K562 (cell line): ENCODE results near the gene COP1. TPM values are rescaled to one million over a fixed set of nuclear protein-coding genes. Genes with fewer than 3 reads are reported as not detected.
"Not testable (repeated sequence)": the region's sequence is repeated elsewhere in the genome, so short reads cannot be mapped to it uniquely, and the experiment has no call there.

Source experiments
- ATAC-seq: fragments of 200-7000 bp; cut with Tn5 transposase; 3 replicates; pipeline ENCODE4 v1.9.1; 2020; ENCODE audit warnings: moderate library complexity
- BruUV-seq: library from RNA; stranded (reverse); fragments of 400-500 nt; replicated peaks from 2 replicates; lab custom pipeline; 2021; lab: Mats Ljungman, UMichigan
- CTCF ChIA-PET: fragments of 300-600 bp; formaldehyde crosslinking; extraction: SDS; loops from one replicate; lab custom pipeline; 2021; ENCODE audit warnings: low intra/inter-chr PET ratio; lab: Yijun Ruan, JAX
- POLR2A ChIA-PET: fragments of 300-600, 350-650 bp; sonication (Branson Sonifier 250); formaldehyde crosslinking; extraction: SDS; loops from one replicate; lab custom pipeline; 2021; ENCODE audit warnings: antibody characterized with exemption, inconsistent platforms; lab: Yijun Ruan, JAX
- DNase-seq, 4 experiments: peaks; one replicate each; pipeline versions ENCODE4 v3.0.0 to v3.0.0-alpha.2; 2011 to 2018; ENCODE audit warnings: low spot score in 3 of 4, mixed read lengths in 3 of 4; ENCODE audit errors: extremely low read depth in 1 of 4
- FAIRE-seq: peaks from 2 replicates; lab custom pipeline; 2011; peaks lifted over from hg19 to GRCh38; lab: Jason Lieb, UNC
- H2AFZ ChIP-seq: 2 replicates; pipeline ENCODE4 v1.6.0; 2011; ENCODE audit warnings: low read depth, low read length, control low read depth, inconsistent platforms
- H3K27ac ChIP-seq: fragments of 200-600 bp; 3 replicates; pipeline ENCODE4 v1.8.0; 2011; ENCODE audit warnings: low read depth, mild to moderate bottlenecking, control low read depth, inconsistent platforms, low read length, moderate library complexity, mixed read lengths; ENCODE audit errors: extremely low read depth
- H3K27me3 ChIP-seq, 2 experiments: fragments of 300-600 bp in 1 of 2; 2 replicates in 1 of 2; 3 replicates in 1 of 2; pipeline versions ENCODE4 v1.6.0 to v1.8.0; 2011; ENCODE audit warnings: inconsistent platforms in 2 of 2, low read length in 2 of 2, mild to moderate bottlenecking in 1 of 2, mixed read lengths in 1 of 2, moderate library complexity in 1 of 2; ENCODE audit not compliant: control insufficient read depth in 2 of 2, insufficient read depth in 2 of 2
- H3K36me3 ChIP-seq: fragments of 300-600 bp; 3 replicates; pipeline ENCODE4 v1.8.0; 2011; ENCODE audit warnings: mild to moderate bottlenecking, low read length, inconsistent platforms; ENCODE audit not compliant: control insufficient read depth, insufficient read depth
- H3K4me1 ChIP-seq, 2 experiments: fragments of 200-600 bp in 1 of 2; replicated peaks in 1 of 2; 2 replicates in 1 of 2; 3 replicates in 1 of 2; pipeline versions ENCODE4 v1.5.1 to v1.8.0; 2011; ENCODE audit warnings: inconsistent platforms in 2 of 2, low read length in 2 of 2, mild to moderate bottlenecking in 1 of 2, mixed read lengths in 1 of 2, moderate library complexity in 1 of 2; ENCODE audit not compliant: control insufficient read depth in 2 of 2, insufficient read depth in 2 of 2
- H3K4me2 ChIP-seq: 2 replicates; pipeline ENCODE4 v1.6.1; 2011; ENCODE audit warnings: low read length, control low read depth, inconsistent platforms, mixed read lengths; ENCODE audit not compliant: insufficient read depth
- H3K4me3 ChIP-seq: fragments of 200-600 bp; sonication (generic), shearing (Covaris generic); 2 replicates; pipeline ENCODE4 v1.5.1; 2016; ENCODE audit warnings: control low read depth, inconsistent platforms
- H3K79me2 ChIP-seq: fragments of 200-600 bp; 3 replicates; pipeline ENCODE4 v1.8.0; 2011; ENCODE audit warnings: low read length, inconsistent platforms; ENCODE audit not compliant: control insufficient read depth, insufficient read depth
- H3K9ac ChIP-seq, 2 experiments: 2 replicates each; pipeline versions ENCODE4 v1.6.0 to v1.6.1; 2011; ENCODE audit warnings: low read depth in 2 of 2, low read length in 2 of 2, control low read depth in 1 of 2, inconsistent platforms in 1 of 2, mild to moderate bottlenecking in 1 of 2, mixed read lengths in 1 of 2; ENCODE audit not compliant: insufficient read depth in 1 of 2
- H3K9me1 ChIP-seq: one replicate; pipeline ENCODE4 v1.6.0; 2011; ENCODE audit warnings: inconsistent platforms, mild to moderate bottlenecking, low read length, moderate library complexity; ENCODE audit not compliant: control insufficient read depth, insufficient read depth
- H3K9me3 ChIP-seq: replicated peaks from 2 replicates; pipeline ENCODE4 v1.5.1; 2011; ENCODE audit warnings: low read depth, low read length, inconsistent platforms; ENCODE audit not compliant: control insufficient read depth, insufficient read depth
- H4K20me1 ChIP-seq: replicated peaks from 2 replicates; pipeline ENCODE4 v1.6.1; 2011; ENCODE audit warnings: low read length, inconsistent platforms, mixed read lengths; ENCODE audit not compliant: control insufficient read depth, insufficient read depth
- BCOR ChIP-seq: fragments of 450-650 bp; IDR thresholded peaks from 2 replicates; pipeline ENCODE4 v1.6.1; 2016
- DACH1 ChIP-seq: fragments of 450-650 bp; IDR thresholded peaks from 2 replicates; pipeline ENCODE4 v1.6.1; 2018; ENCODE audit not compliant: partially characterized antibody
- HDAC1 ChIP-seq, 2 experiments: fragments of 450-650 bp; IDR thresholded peaks; 2 replicates each; pipeline ENCODE4 v1.6.1; 2016 to 2017; ENCODE audit warnings: inconsistent platforms in 1 of 2, mild to moderate bottlenecking in 1 of 2, moderate library complexity in 1 of 2
- KDM1A ChIP-seq, 2 experiments: fragments of 450-650 bp; IDR thresholded peaks; 2 replicates each; pipeline ENCODE4 v1.6.1; 2016; ENCODE audit warnings: mild to moderate bottlenecking in 2 of 2
- NCOR1 ChIP-seq: fragments of 450-650 bp; IDR thresholded peaks from 2 replicates; pipeline ENCODE4 v1.6.1; 2016; ENCODE audit warnings: mild to moderate bottlenecking, moderate library complexity
- NONO ChIP-seq, 2 experiments: fragments of 200-400 bp in 1 of 2; fragments of 450-650 bp in 1 of 2; formaldehyde crosslinking in 1 of 2; IDR thresholded peaks; 2 replicates each; pipeline ENCODE4 v1.6.1; 2017; ENCODE audit warnings: low read depth in 2 of 2, mild to moderate bottlenecking in 2 of 2, moderate library complexity in 2 of 2, low read length in 1 of 2
- PML ChIP-seq: IDR thresholded peaks from 2 replicates; pipeline ENCODE4 v1.6.1; 2012; ENCODE audit warnings: low read length, inconsistent platforms
- PRPF4 ChIP-seq: fragments of 200-400 bp; formaldehyde crosslinking; IDR thresholded peaks from one replicate; pipeline ENCODE4 v1.6.1; 2017; ENCODE audit warnings: low read length, low read depth, mild to moderate bottlenecking; ENCODE audit not compliant: insufficient read depth, poor library complexity, severe bottlenecking
- ZNF146 ChIP-seq: IDR thresholded peaks from one replicate; pipeline ENCODE4 v1.6.1; 2018; ENCODE audit warnings: missing compliant biosample characterization; ENCODE audit not compliant: unreplicated experiment
- WGBS: fragments of 100-300 bp; shearing (Covaris generic); methylation state at CpG from one replicate; pipeline ENCODE4 v1.1.6; 2016; ENCODE audit warnings: low coverage, mixed read lengths; ENCODE audit not compliant: insufficient coverage; ENCODE audit errors: missing lambda C conversion rate; 5-methylcytosine and 5-hydroxymethylcytosine counted together
- in situ Hi-C: fragments of 300-500 bp; cut with MboI; formaldehyde crosslinking; loops from 4 replicates; pipeline ENCODE4 v1.15.0; 2018; ENCODE audit warnings: inconsistent platforms, mixed read lengths
- intact Hi-C: fragments of 100-400 bp; cut with micrococcal nuclease; formaldehyde crosslinking; loops from 2 replicates; pipeline ENCODE4 v1.14.2; 2022
- polyA plus RNA-seq, 8 experiments: library from polyadenylated mRNA; depleted of rRNA in 4 of 8; stranded (reverse) in 5 of 8; unstranded in 3 of 8; fragments of >200 nt; fragmentation: Nextera tagmentation in 2 of 8; fragmentation: Illumina TruSeq in 1 of 8; extraction: Ambion mirVana in 2 of 8; extraction: Trizol in 1 of 8; gene quantifications; 2 replicates each; pipeline versions ENCODE4 v1.2.1 to v1.2.3, GENCODE V29; 2011 to 2014; ENCODE audit warnings: inconsistent platforms in 1 of 8, missing spikeins in 1 of 8
- total RNA-seq, 7 experiments: library from RNA; depleted of rRNA in 6 of 7; stranded (reverse); fragments of >200 nt in 6 of 7; fragmentation: Illumina TruSeq in 2 of 7; extraction: Trizol in 2 of 7; gene quantifications; 2 replicates each; pipeline versions ENCODE4 v1.2.1 to v1.2.3, GENCODE V29; 2011 to 2021; ENCODE audit warnings: low replicate concordance in 1 of 7
- TF ChIP-seq, protein P1 (sequence below): fragments of 250-450 bp; sonication (Bioruptor Pico); IDR thresholded peaks from 2 replicates; pipeline ENCODE4 v1.5.0; 2022; ENCODE audit warnings: mild to moderate bottlenecking
- TF ChIP-seq, protein P2 (sequence below): fragments of 250-450 bp; sonication (Bioruptor Pico); IDR thresholded peaks from 2 replicates; pipeline ENCODE4 v1.4.0; 2020; ENCODE audit warnings: borderline replicate concordance

Gene COP1
- total and polyA plus RNA-seq, 9 of the 15 experiments (the other 6 are each of a cell fraction or from before 2014, with no cell fraction given), result 25.8 to 77.7 (median 58.6) TPM

DNA sequence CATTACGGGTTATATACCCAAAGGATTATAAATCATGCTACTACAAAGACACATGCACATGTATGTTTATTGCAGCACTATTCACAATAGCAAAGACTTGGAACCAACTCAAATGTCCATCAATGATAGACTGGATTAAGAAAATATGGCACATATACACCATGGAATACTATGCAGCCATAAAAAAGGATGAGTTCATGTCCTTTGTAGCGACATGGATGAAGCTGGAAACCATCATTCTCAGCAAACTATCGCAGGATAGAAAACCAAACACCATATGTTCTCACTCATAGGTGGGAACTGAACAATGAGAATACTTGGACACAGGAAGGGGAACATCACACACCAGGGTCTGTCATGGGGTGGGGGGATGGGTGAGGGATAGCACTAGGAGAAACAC is 119.3 kb downstream of the COP1 start:
- H3K36me3 ChIP-seq, H3K9me1 ChIP-seq, in situ Hi-C loops, DNase-seq, POLR2A ChIA-PET, FAIRE-seq, H4K20me1 ChIP-seq, ATAC-seq, H3K4me1 ChIP-seq, H2AFZ ChIP-seq, H3K27me3 ChIP-seq, H3K4me2 ChIP-seq, BruUV-seq, CTCF ChIA-PET, H3K79me2 ChIP-seq, H3K27ac ChIP-seq, H3K9me3 ChIP-seq, intact Hi-C loops, H3K4me3 ChIP-seq, H3K9ac ChIP-seq: not testable (repeated sequence)
- TF ChIP-seq BCOR (peak; percentile 70; the same call in 1 of the 2 replicates), ZNF146 (CRISPR knock-in tag) (peak; percentile 78), KDM1A (IDR thresholded peaks at IDR 0.05) (peak in 1 of 2 experiments; percentile 55; a peak in 1 of 4 replicates)
- WGBS, result 88% methylated on average over 3 of the region's 3 CpGs

DNA sequence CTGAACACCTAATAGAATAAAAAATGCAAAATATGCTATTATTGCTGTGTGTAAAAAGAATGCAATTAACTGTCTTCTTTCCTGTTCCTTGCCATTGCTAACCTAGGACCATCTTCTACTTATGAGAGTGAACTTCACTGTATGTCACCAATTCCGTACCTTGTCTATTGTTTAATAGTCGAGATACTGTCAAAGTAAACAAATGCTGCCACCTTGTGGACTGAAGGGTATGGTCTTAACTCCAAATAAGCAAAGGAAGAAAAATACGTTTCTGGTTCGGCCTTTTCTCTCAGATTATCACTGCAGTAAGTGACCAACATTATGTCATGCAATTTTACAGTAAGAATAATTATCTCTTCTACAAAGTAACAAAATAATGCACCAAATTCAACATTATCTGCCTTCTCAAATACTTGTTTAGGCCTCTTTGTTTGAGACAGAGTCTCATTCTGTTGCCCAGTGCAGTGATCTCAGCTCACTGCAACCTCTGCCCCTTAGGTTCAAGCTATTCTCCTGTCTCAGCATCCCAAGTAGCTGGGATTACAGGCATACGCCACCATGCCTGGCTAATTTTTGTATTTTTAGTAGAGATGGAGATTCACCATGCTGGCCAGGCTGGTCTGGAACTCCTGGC is 133.4 kb downstream of the COP1 start:
- 24% methylated on average over 5 of the region's 5 CpGs for WGBS
- POLR2A ChIA-PET, result no interaction called here
- FAIRE-seq, result peak; percentile 80
- TF ChIP-seq NONO (IDR thresholded peaks at IDR 0.05; ENCODE audit: low read depth in 2 of 2, low read length in 1 of 2) (0 out of 4 replicates have a peak, but pooled peaks of 1 of the 2 experiments have one; percentile 31), PML (no peak), HDAC1 (IDR thresholded peaks at IDR 0.05) (0 out of 4 replicates have a peak, but pooled peaks of 1 of the 2 experiments have one; percentile 33), PRPF4 (no peak), DACH1 (no peak), NCOR1 (peak; percentile 9; the same call in 1 of the 2 replicates)
- TF ChIP-seq, protein P1, sequence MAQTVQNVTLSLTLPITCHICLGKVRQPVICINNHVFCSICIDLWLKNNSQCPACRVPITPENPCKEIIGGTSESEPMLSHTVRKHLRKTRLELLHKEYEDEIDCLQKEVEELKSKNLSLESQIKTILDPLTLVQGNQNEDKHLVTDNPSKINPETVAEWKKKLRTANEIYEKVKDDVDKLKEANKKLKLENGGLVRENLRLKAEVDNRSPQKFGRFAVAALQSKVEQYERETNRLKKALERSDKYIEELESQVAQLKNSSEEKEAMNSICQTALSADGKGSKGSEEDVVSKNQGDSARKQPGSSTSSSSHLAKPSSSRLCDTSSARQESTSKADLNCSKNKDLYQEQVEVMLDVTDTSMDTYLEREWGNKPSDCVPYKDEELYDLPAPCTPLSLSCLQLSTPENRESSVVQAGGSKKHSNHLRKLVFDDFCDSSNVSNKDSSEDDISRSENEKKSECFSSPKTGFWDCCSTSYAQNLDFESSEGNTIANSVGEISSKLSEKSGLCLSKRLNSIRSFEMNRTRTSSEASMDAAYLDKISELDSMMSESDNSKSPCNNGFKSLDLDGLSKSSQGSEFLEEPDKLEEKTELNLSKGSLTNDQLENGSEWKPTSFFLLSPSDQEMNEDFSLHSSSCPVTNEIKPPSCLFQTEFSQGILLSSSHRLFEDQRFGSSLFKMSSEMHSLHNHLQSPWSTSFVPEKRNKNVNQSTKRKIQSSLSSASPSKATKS (CRISPR knock-in tag), result no peak
- TF ChIP-seq, protein P2, sequence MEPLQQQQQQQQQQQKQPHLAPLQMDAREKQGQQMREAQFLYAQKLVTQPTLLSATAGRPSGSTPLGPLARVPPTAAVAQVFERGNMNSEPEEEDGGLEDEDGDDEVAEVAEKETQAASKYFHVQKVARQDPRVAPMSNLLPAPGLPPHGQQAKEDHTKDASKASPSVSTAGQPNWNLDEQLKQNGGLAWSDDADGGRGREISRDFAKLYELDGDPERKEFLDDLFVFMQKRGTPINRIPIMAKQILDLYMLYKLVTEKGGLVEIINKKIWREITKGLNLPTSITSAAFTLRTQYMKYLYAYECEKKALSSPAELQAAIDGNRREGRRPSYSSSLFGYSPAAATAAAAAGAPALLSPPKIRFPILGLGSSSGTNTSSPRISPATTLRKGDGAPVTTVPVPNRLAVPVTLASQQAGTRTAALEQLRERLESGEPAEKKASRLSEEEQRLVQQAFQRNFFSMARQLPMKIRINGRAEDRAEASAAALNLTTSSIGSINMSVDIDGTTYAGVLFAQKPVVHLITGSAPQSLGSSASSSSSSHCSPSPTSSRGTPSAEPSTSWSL (CRISPR knock-in tag), result no peak

More for the DNA sequence above, 133.4 kb downstream of the COP1 start:
- H3K36me3 ChIP-seq, result peaks cover 9% of the 10 kb centered on the region; the same call in 2 of the 3 replicates
- no peak overlapping the region for H3K4me3 ChIP-seq
- H3K27ac ChIP-seq, result no peak overlapping the region
- no peak overlapping the region for H3K4me2 ChIP-seq
- no peaks in the 10 kb centered on the region for H3K4me1 ChIP-seq
- H3K9me1 ChIP-seq, result no peaks in the 10 kb centered on the region
- no peaks in the 10 kb centered on the region for H3K27me3 ChIP-seq
- in situ Hi-C loops (loop anchor here (10.0 kb wide), 1 partner anchor 709 kb away; no protein-coding TSS in a partner anchor), intact Hi-C loops (loop anchor here (2.0 to 10.0 kb wide), 4 partner anchors 185 to 697 kb away; no protein-coding TSS in a partner anchor)
- no TSS peak for BruUV-seq
- no peaks in the 10 kb centered on the region for H3K9me3 ChIP-seq
- ATAC-seq (peak; percentile 98), DNase-seq (peak; percentile 52 to 79 (median 55))
- H3K79me2 ChIP-seq, result no peaks in the 10 kb centered on the region
- CTCF ChIA-PET, result interaction anchor here (0.9 to 1.4 kb wide), 3 partner anchors 700 to 922 kb away, joined by 3 to 12 read pairs (median 3); no protein-coding TSS in a partner anchor
- no peaks in the 10 kb centered on the region for H4K20me1 ChIP-seq
- H2AFZ ChIP-seq, result no peak overlapping the region; the same call in 1 of the 2 replicates
- no peak overlapping the region for H3K9ac ChIP-seq
